ENCODE results near the gene UBAC1. TPM values are rescaled to one million over a fixed set of nuclear protein-coding genes. Genes with fewer than 3 reads are reported as not detected.

UBAC1 gene
- total and polyA plus RNA-seq, 9 of the 15 experiments (the other 6 are each of a cell fraction or from before 2014, with no cell fraction given): 94.0 to 399 (median 228) TPM

DNA sequence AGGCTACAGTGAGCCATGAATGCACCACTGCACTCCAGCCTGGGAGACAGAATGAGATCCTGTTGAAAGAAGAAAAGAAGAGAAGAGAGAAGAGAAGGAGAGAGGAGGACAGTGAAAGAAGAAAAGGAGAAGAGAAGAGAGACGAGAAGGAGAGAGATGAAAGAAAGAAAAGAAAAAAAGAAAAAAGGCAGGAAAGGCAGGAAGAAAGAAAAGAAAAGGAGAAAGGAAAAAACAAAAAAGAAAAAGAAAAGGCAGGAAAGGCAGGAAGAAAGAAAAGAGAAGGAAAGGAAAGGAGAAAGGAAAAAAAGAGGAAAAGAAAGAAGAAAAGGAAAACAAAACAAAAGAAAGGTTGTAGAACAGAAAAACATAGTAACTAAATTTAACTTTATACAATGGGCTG is 68.1 kb downstream of the UBAC1 start (continued):
- TF ChIP-seq, protein P1, sequence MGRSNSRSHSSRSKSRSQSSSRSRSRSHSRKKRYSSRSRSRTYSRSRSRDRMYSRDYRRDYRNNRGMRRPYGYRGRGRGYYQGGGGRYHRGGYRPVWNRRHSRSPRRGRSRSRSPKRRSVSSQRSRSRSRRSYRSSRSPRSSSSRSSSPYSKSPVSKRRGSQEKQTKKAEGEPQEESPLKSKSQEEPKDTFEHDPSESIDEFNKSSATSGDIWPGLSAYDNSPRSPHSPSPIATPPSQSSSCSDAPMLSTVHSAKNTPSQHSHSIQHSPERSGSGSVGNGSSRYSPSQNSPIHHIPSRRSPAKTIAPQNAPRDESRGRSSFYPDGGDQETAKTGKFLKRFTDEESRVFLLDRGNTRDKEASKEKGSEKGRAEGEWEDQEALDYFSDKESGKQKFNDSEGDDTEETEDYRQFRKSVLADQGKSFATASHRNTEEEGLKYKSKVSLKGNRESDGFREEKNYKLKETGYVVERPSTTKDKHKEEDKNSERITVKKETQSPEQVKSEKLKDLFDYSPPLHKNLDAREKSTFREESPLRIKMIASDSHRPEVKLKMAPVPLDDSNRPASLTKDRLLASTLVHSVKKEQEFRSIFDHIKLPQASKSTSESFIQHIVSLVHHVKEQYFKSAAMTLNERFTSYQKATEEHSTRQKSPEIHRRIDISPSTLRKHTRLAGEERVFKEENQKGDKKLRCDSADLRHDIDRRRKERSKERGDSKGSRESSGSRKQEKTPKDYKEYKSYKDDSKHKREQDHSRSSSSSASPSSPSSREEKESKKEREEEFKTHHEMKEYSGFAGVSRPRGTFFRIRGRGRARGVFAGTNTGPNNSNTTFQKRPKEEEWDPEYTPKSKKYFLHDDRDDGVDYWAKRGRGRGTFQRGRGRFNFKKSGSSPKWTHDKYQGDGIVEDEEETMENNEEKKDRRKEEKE (IDR thresholded peaks at IDR 0.05; ENCODE audit: borderline replicate concordance in 1 of 2, control insufficient read depth in 1 of 2, low read depth in 2 of 2, low read length in 1 of 2): 0 out of 4 replicates have a peak, but pooled peaks of 1 of the 2 experiments have one; percentile 41
- no peak for TF ChIP-seq PYGO2 (tag; IDR thresholded peaks at IDR 0.05)
- no peak for TF ChIP-seq ZNF133 (CRISPR knock-in tag; IDR thresholded peaks at IDR 0.05)
- TF ChIP-seq, protein P2, sequence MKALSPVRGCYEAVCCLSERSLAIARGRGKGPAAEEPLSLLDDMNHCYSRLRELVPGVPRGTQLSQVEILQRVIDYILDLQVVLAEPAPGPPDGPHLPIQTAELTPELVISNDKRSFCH (CRISPR knock-in tag; IDR thresholded peaks at IDR 0.05): no peak
- TF ChIP-seq, protein P2 (tag; IDR thresholded peaks at IDR 0.05): no peak
- TF ChIP-seq THRAP3 (IDR thresholded peaks at IDR 0.05; ENCODE audit: borderline replicate concordance): 0 out of 2 replicates have a peak, but pooled peaks have one; percentile 74
- no peak for TF ChIP-seq SAP30 (IDR thresholded peaks at IDR 0.05; ENCODE audit: borderline replicate concordance, insufficient read depth, low read depth, low read length, poor library complexity, severe bottlenecking)
- TF ChIP-seq, protein P3, sequence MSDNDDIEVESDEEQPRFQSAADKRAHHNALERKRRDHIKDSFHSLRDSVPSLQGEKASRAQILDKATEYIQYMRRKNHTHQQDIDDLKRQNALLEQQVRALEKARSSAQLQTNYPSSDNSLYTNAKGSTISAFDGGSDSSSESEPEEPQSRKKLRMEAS (CRISPR knock-in tag; IDR thresholded peaks at IDR 0.05): no peak
- no peak for TF ChIP-seq MCM2 (IDR thresholded peaks at IDR 0.05; ENCODE audit: low read depth)
- no peak for TF ChIP-seq CBX1 (IDR thresholded peaks at IDR 0.05; ENCODE audit: low read depth)
- TF ChIP-seq KDM5B (IDR thresholded peaks at IDR 0.05; ENCODE audit: insufficient replicate concordance, low read depth, low read length): no peak
- no peak for TF ChIP-seq POU5F1 (IDR thresholded peaks at IDR 0.05; ENCODE audit: borderline replicate concordance, low read depth, low read length, partially characterized antibody)
- TF ChIP-seq POLR2H (tag; IDR thresholded peaks at IDR 0.05; ENCODE audit: low read depth): no peak
